A549 (cell line): ENCODE results near the gene PTEN. TPM values are rescaled to one million over a fixed set of nuclear protein-coding genes. Genes with fewer than 3 reads are reported as not detected.
"Not testable (repeated sequence)": the region's sequence is repeated elsewhere in the genome, so short reads cannot be mapped to it uniquely, and the experiment has no call there.

Source experiments
- ATAC-seq, 2 experiments: fragments of 200-7000 bp in 1 of 2; fragments of >200 bp in 1 of 2; cut with Nextera tagmentation in 1 of 2; cut with Tn5 transposase in 1 of 2; 3 replicates each; pipeline versions ENCODE4 v1.8.0 to v1.9.1; 2018 to 2020; ENCODE audit warnings: mild to moderate bottlenecking in 1 of 2, moderate library complexity in 1 of 2
- CTCF ChIA-PET: fragments of 300-600 bp; sonication (Branson Sonifier 250); formaldehyde crosslinking; extraction: SDS; loops from one replicate; lab custom pipeline; 2021; ENCODE audit warnings: antibody characterized with exemption, inconsistent platforms; lab: Yijun Ruan, JAX
- POLR2A ChIA-PET: fragments of 350-600 bp; formaldehyde crosslinking; extraction: SDS; loops from one replicate; lab custom pipeline; 2021; ENCODE audit warnings: antibody characterized with exemption, inconsistent platforms; lab: Yijun Ruan, JAX
- DNase-seq, 2 experiments: peaks; one replicate each; pipeline versions ENCODE4 v3.0.0 to v3.0.0-alpha.2; 2011 to 2016; ENCODE audit warnings: low read depth in 1 of 2, low spot score in 1 of 2
- FAIRE-seq: peaks from 2 replicates; lab custom pipeline; 2011; peaks lifted over from hg19 to GRCh38; lab: Jason Lieb, UNC
- H3K27ac ChIP-seq, 2 experiments: fragments of >200 bp; sonication (Bioruptor Twin); formaldehyde crosslinking; 3 replicates each; pipeline ENCODE4 v1.5.1; 2016 to 2017
- H3K4me1 ChIP-seq: fragments of >200 bp; sonication (Bioruptor Twin); formaldehyde crosslinking; 3 replicates; pipeline ENCODE4 v1.6.1; 2016
- H3K4me2 ChIP-seq: fragments of >200 bp; sonication (Bioruptor Twin); formaldehyde crosslinking; 3 replicates; pipeline ENCODE4 v1.6.1; 2016
- H3K4me3 ChIP-seq: fragments of >200 bp; sonication (Bioruptor Twin); formaldehyde crosslinking; 3 replicates; pipeline ENCODE4 v1.5.1; 2016
- H3K9me3 ChIP-seq: fragments of >200 bp; sonication (Bioruptor Twin); formaldehyde crosslinking; 3 replicates; pipeline ENCODE4 v1.6.1; 2016
- ATOH8 ChIP-seq: fragments of 250-450 bp; sonication (Bioruptor Pico); IDR thresholded peaks from 2 replicates; pipeline ENCODE4 v1.5.0; 2020; ENCODE audit warnings: low read depth, mild to moderate bottlenecking, moderate library complexity
- BHLHE40 ChIP-seq: IDR thresholded peaks from 2 replicates; pipeline ENCODE4 v1.6.1; 2012; ENCODE audit warnings: low read depth, low read length, inconsistent platforms
- CHD2 ChIP-seq: fragments of 150-350 bp; IDR thresholded peaks from 2 replicates; pipeline ENCODE4 v1.6.1; 2014; ENCODE audit warnings: low read length; ENCODE audit not compliant: partially characterized antibody
- EHMT2 ChIP-seq: fragments of 200-600 bp; sonication (generic); IDR thresholded peaks from 2 replicates; pipeline ENCODE4 v1.6.1; 2016; ENCODE audit warnings: antibody characterized with exemption, low read depth, mild to moderate bottlenecking, moderate library complexity
- ESRRA ChIP-seq: fragments of 150-350 bp; IDR thresholded peaks from 2 replicates; pipeline ENCODE4 v1.6.1; 2014; ENCODE audit warnings: mild to moderate bottlenecking, low read length, borderline replicate concordance
- FOSL2 ChIP-seq, 2 experiments: fragments of 450-650 bp in 1 of 2; fragments of >200 bp in 1 of 2; sonication (Bioruptor Twin) in 1 of 2; formaldehyde crosslinking; IDR thresholded peaks; 2 replicates each; pipeline versions ENCODE4 v1.5.0 to v1.6.1; 2016 to 2020; ENCODE audit warnings: mild to moderate bottlenecking in 1 of 2, moderate library complexity in 1 of 2
- HOXA7 ChIP-seq: fragments of 250-450 bp; sonication (Bioruptor Pico); IDR thresholded peaks from 2 replicates; pipeline ENCODE4 v1.5.0; 2020; ENCODE audit warnings: mild to moderate bottlenecking, moderate library complexity
- JUNB ChIP-seq: fragments of >200 bp; sonication (Bioruptor Twin); formaldehyde crosslinking; IDR thresholded peaks from 2 replicates; pipeline ENCODE4 v1.6.1; 2016
- MAX ChIP-seq: IDR thresholded peaks from 2 replicates; pipeline ENCODE4 v1.6.1; 2012
- NFE2L2 ChIP-seq: fragments of 150-350 bp; conservative IDR thresholded peaks from 2 replicates; pipeline ENCODE4 v1.6.1; 2014; ENCODE audit warnings: low read length
- RCOR1 ChIP-seq: fragments of 150-350 bp; IDR thresholded peaks from 2 replicates; pipeline ENCODE4 v1.6.1; 2014; ENCODE audit warnings: antibody characterized with exemption, low read length, low read depth
- RFX5 ChIP-seq: fragments of 450-650 bp; IDR thresholded peaks from 2 replicates; pipeline ENCODE4 v1.7.1; 2014; ENCODE audit warnings: antibody characterized with exemption, mild to moderate bottlenecking, moderate library complexity
- USF2 ChIP-seq: fragments of 450-650 bp; IDR thresholded peaks from 2 replicates; pipeline ENCODE4 v1.6.1; 2014; ENCODE audit warnings: antibody characterized with exemption
- ZC3H11A ChIP-seq: fragments of 450-650 bp; IDR thresholded peaks from 2 replicates; pipeline ENCODE4 v1.6.1; 2014; ENCODE audit warnings: antibody characterized with exemption, mild to moderate bottlenecking
- ZFP36 ChIP-seq: fragments of 450-650 bp; IDR thresholded peaks from 2 replicates; pipeline ENCODE4 v1.6.1; 2014; ENCODE audit warnings: borderline replicate concordance; ENCODE audit not compliant: partially characterized antibody
- WGBS: methylation state at CpG from one replicate; pipeline ENCODE4 v1.1.6; 2017; ENCODE audit errors: missing lambda C conversion rate; 5-methylcytosine and 5-hydroxymethylcytosine counted together
- polyA plus RNA-seq, 4 experiments: library from polyadenylated mRNA; depleted of rRNA in 3 of 4; stranded (reverse); fragments of >200 nt; fragmentation: RNase III in 1 of 4; extraction: RNeasy Plus Mini Kit Qiagen cat#74134 plus additional on column Dnase treatment in 1 of 4; gene quantifications; 2 replicates in 3 of 4; 3 replicates in 1 of 4; pipeline ENCODE4 v1.2.3, GENCODE V29; 2011 to 2017

Gene PTEN
- polyA plus RNA-seq, 2 of the 4 experiments (the other 2 are of a cell fraction): 33.6 to 58.3 TPM

GRCh38 chr10:87896216-87896615, 32.8 kb downstream of the PTEN start (continued):
- TF ChIP-seq NFE2L2 (no peak), USF2 (no peak), RFX5 (no peak)

- H3K9me3 ChIP-seq, H3K4me3 ChIP-seq, H3K4me2 ChIP-seq, H3K4me1 ChIP-seq, H3K27ac ChIP-seq, DNase-seq, ATAC-seq, FAIRE-seq, POLR2A ChIA-PET: not testable (repeated sequence)
- CTCF ChIA-PET: interaction anchor here (1.2 kb wide), 1 partner anchor 654 kb away, joined by 3 read pairs; no protein-coding TSS in a partner anchor
- 97% methylated on average over 7 of the region's 8 CpGs for WGBS
Observed at GRCh38 chr10:87897957-87898356, 34.5 kb downstream of the PTEN start.

- 96% methylated on average over 7 of the region's 8 CpGs for WGBS
- ATAC-seq, CTCF ChIA-PET, FAIRE-seq, POLR2A ChIA-PET, H3K4me2 ChIP-seq, H3K4me3 ChIP-seq, H3K4me1 ChIP-seq, H3K27ac ChIP-seq, DNase-seq, H3K9me3 ChIP-seq: not testable (repeated sequence)
Observed at GRCh38 chr10:87903396-87903795, 40.0 kb downstream of the PTEN start.

- Histone ChIP-seq H3K4me2 (no peak overlapping the region), H3K27ac (no peak overlapping the region)
- WGBS: 90% methylated on average over 2 of the region's 2 CpGs
- no peak for FAIRE-seq
- no peak for TF ChIP-seq ZC3H11A
- TF ChIP-seq HOXA7: no peak
- TF ChIP-seq, all 56 proteins: peak for 0
- ATAC-seq (no peak), DNase-seq (no peak)
- peaks cover 7% of the 10 kb centered on the region; the same call in 1 of the 3 replicates for H3K9me3 ChIP-seq
- no peak overlapping the region for H3K4me3 ChIP-seq
- POLR2A ChIA-PET: no interaction called here
- CTCF ChIA-PET: interaction anchor here (0.6 kb wide), 1 partner anchor 17 kb away, joined by 5 read pairs; no protein-coding TSS in a partner anchor
- peaks cover 13% of the 10 kb centered on the region for H3K4me1 ChIP-seq
Observed at GRCh38 chr10:87913156-87913921, 49.9 kb downstream of the PTEN start.

GRCh38 chr10:87915406-87915805, 52.0 kb downstream of the PTEN start:
- ATAC-seq (no peak), FAIRE-seq (no peak), DNase-seq (no peak)
- TF ChIP-seq ZFP36 (no peak), RCOR1 (no peak), ATOH8 (no peak), JUNB (no peak), CHD2 (no peak), EHMT2 (no peak), FOSL2 (IDR thresholded peaks at IDR 0.05) (no peak), FOSL2 (CRISPR knock-in tag; IDR thresholded peaks at IDR 0.05) (no peak), ESRRA (no peak), BHLHE40 (no peak), MAX (no peak)
- 95% methylated on average over 4 of the region's 4 CpGs for WGBS
- Histone ChIP-seq H3K27ac (no peak overlapping the region), H3K4me2 (no peak overlapping the region), H3K4me1 (peaks cover 17% of the 10 kb centered on the region), H3K4me3 (no peak overlapping the region), H3K9me3 (peaks cover 7% of the 10 kb centered on the region; the same call in 1 of the 3 replicates)
- ChIA-PET POLR2A (no interaction called here), CTCF (no interaction called here)
